H1 (cell line): ENCODE data around the gene SMTNL1. TPM values are rescaled to one million over a fixed set of nuclear protein-coding genes. Genes with fewer than 3 reads are reported as not detected.

Source experiments
- CTCF ChIA-PET: fragments of 300-600 bp; sonication (Branson Sonifier 250); formaldehyde crosslinking; loops from one replicate; lab custom pipeline; 2021; ENCODE audit not compliant: partially characterized antibody; lab: Charles Lee
- POLR2A ChIA-PET: fragments of 300-600 bp; sonication (Branson Sonifier 250); formaldehyde crosslinking; loops from one replicate; lab custom pipeline; 2021; ENCODE audit warnings: inconsistent platforms; ENCODE audit not compliant: partially characterized antibody; lab: Charles Lee
- DNase-seq, 2 experiments: peaks; one replicate each; pipeline versions ENCODE4 v3.0.0 to v3.0.0-alpha.2; 2010 to 2022; ENCODE audit warnings: low spot score in 2 of 2, low read depth in 1 of 2, mixed read lengths in 1 of 2
- FAIRE-seq: peaks from 2 replicates; lab custom pipeline; 2011; peaks lifted over from hg19 to GRCh38; lab: Jason Lieb, UNC
- H2AFZ ChIP-seq: 2 replicates; pipeline ENCODE4 v1.8.1; 2012; ENCODE audit warnings: low read length, inconsistent platforms
- H2AK5ac ChIP-seq: 2 replicates; pipeline ENCODE4 v1.6.1; 2013; ENCODE audit warnings: low read depth, low read length
- H2BK120ac ChIP-seq: replicated peaks from 2 replicates; pipeline ENCODE3; 2013; ENCODE audit warnings: low read depth, low read length, inconsistent platforms
- H2BK12ac ChIP-seq: 2 replicates; pipeline ENCODE4 v1.6.1; 2013; ENCODE audit warnings: low read depth, low read length
- H2BK15ac ChIP-seq: 2 replicates; pipeline ENCODE4 v1.6.1; 2013; ENCODE audit warnings: low read length
- H2BK20ac ChIP-seq: 2 replicates; pipeline ENCODE4 v1.6.1; 2013; ENCODE audit warnings: low read length
- H2BK5ac ChIP-seq: 2 replicates; pipeline ENCODE4 v1.6.1; 2013; ENCODE audit warnings: low read depth, low read length
- H3K14ac ChIP-seq: 2 replicates; pipeline ENCODE4 v1.6.1; 2013; ENCODE audit warnings: inconsistent platforms; ENCODE audit not compliant: insufficient read length
- H3K18ac ChIP-seq: 2 replicates; pipeline ENCODE4 v1.6.1; 2013; ENCODE audit warnings: low read length; ENCODE audit errors: extremely low read depth
- H3K23ac ChIP-seq: 2 replicates; pipeline ENCODE4 v1.6.1; 2013; ENCODE audit warnings: inconsistent platforms; ENCODE audit not compliant: insufficient read length
- H3K23me2 ChIP-seq: 2 replicates; pipeline ENCODE4 v1.6.1; 2013; ENCODE audit warnings: low read depth, low read length
- H3K27ac ChIP-seq: 2 replicates; pipeline ENCODE4 v1.6.1; 2011; ENCODE audit warnings: low read depth, low read length, inconsistent platforms
- H3K27me3 ChIP-seq, 4 experiments: replicated peaks in 1 of 4; 1 replicate in 1 of 4; 2 replicates in 3 of 4; pipeline versions ENCODE4 v1.6.1 to v1.8.1; 2011 to 2013; ENCODE audit warnings: low read length in 3 of 4, mild to moderate bottlenecking in 3 of 4, inconsistent platforms in 2 of 4, mixed read lengths in 2 of 4, moderate library complexity in 1 of 4; ENCODE audit not compliant: control insufficient read depth in 3 of 4, insufficient read depth in 3 of 4; ENCODE audit errors: extremely low read depth in 1 of 4
- H3K36me3 ChIP-seq, 4 experiments: 2 replicates each; pipeline versions ENCODE4 v1.6.1 to v1.8.1; 2011 to 2013; ENCODE audit warnings: mild to moderate bottlenecking in 4 of 4, low read length in 3 of 4, moderate library complexity in 2 of 4, control low read depth in 1 of 4, inconsistent platforms in 1 of 4; ENCODE audit not compliant: insufficient read depth in 4 of 4, control insufficient read depth in 2 of 4
- H3K4ac ChIP-seq: replicated peaks from 2 replicates; pipeline ENCODE3; 2013; ENCODE audit warnings: low read length, low read depth, mixed read lengths, inconsistent platforms; ENCODE audit not compliant: insufficient read length
- H3K4me1 ChIP-seq, 4 experiments: replicated peaks in 1 of 4; 1 replicate in 1 of 4; 2 replicates in 3 of 4; pipeline versions ENCODE4 v1.6.1 to v1.8.1; 2011 to 2013; ENCODE audit warnings: low read length in 3 of 4, inconsistent platforms in 2 of 4, mixed read lengths in 1 of 4; ENCODE audit not compliant: insufficient read depth in 4 of 4, control insufficient read depth in 3 of 4
- H3K4me2 ChIP-seq, 2 experiments: 2 replicates each; pipeline versions ENCODE4 v1.6.1 to v1.8.1; 2011 to 2013; ENCODE audit warnings: low read depth in 2 of 2, low read length in 2 of 2, control low read depth in 1 of 2, inconsistent platforms in 1 of 2, mild to moderate bottlenecking in 1 of 2; ENCODE audit not compliant: insufficient read depth in 1 of 2
- H3K4me3 ChIP-seq, 4 experiments: fragments of 200-600, 300-600 bp in 1 of 4; sonication (generic), shearing (Covaris generic), sonication (Bioruptor Twin) in 1 of 4; 2 replicates each; pipeline versions ENCODE4 v1.5.1 to v1.8.1; 2011 to 2016; ENCODE audit warnings: low read length in 4 of 4, low read depth in 3 of 4, control low read depth in 2 of 4, inconsistent platforms in 2 of 4, mild to moderate bottlenecking in 2 of 4, mixed read lengths in 1 of 4, moderate library complexity in 1 of 4; ENCODE audit not compliant: insufficient read depth in 2 of 4; ENCODE audit errors: extremely low read depth in 1 of 4
- H3K56ac ChIP-seq: replicated peaks from 2 replicates; pipeline ENCODE3; 2013; ENCODE audit warnings: low read depth, mild to moderate bottlenecking, mixed read lengths, low read length, inconsistent platforms; ENCODE audit not compliant: insufficient read length
- H3K79me1 ChIP-seq: 2 replicates; pipeline ENCODE4 v1.6.1; 2013; ENCODE audit warnings: low read depth, low read length, control low read depth
- H3K79me2 ChIP-seq, 2 experiments: 2 replicates each; pipeline versions ENCODE4 v1.6.1 to v1.8.1; 2012 to 2013; ENCODE audit warnings: low read length in 2 of 2, mild to moderate bottlenecking in 2 of 2, inconsistent platforms in 1 of 2; ENCODE audit not compliant: insufficient read depth in 2 of 2, control insufficient read depth in 1 of 2
- H3K9ac ChIP-seq, 4 experiments: replicated peaks in 1 of 4; 1 replicate in 1 of 4; 2 replicates in 3 of 4; pipeline versions ENCODE4 v1.6.1 to v1.8.1; 2011 to 2013; ENCODE audit warnings: low read depth in 3 of 4, low read length in 3 of 4, control low read depth in 2 of 4, mild to moderate bottlenecking in 2 of 4, moderate library complexity in 2 of 4, inconsistent platforms in 1 of 4; ENCODE audit errors: extremely low read depth in 1 of 4
- H3K9me3 ChIP-seq, 2 experiments: 2 replicates each; pipeline versions ENCODE4 v1.6.1 to v1.8.1; 2012 to 2013; ENCODE audit warnings: mild to moderate bottlenecking in 2 of 2, moderate library complexity in 2 of 2, control low read depth in 1 of 2, inconsistent platforms in 1 of 2, low read depth in 1 of 2, low read length in 1 of 2, mixed read lengths in 1 of 2; ENCODE audit not compliant: insufficient read depth in 2 of 2
- H4K20me1 ChIP-seq, 2 experiments: replicated peaks in 1 of 2; 2 replicates each; pipeline versions ENCODE3 to v1.8.1; 2011 to 2013; ENCODE audit warnings: inconsistent platforms in 2 of 2, low read length in 2 of 2, mild to moderate bottlenecking in 1 of 2; ENCODE audit not compliant: insufficient read depth in 2 of 2, control insufficient read depth in 1 of 2
- H4K5ac ChIP-seq: 2 replicates; pipeline ENCODE4 v1.6.1; 2013; ENCODE audit warnings: low read length, low read depth, mixed read lengths, inconsistent platforms; ENCODE audit not compliant: insufficient read length
- H4K8ac ChIP-seq: 2 replicates; pipeline ENCODE4 v1.8.0; 2013; ENCODE audit warnings: mild to moderate bottlenecking, moderate library complexity, low read length, inconsistent platforms; ENCODE audit not compliant: insufficient read depth; ENCODE audit errors: extremely low read depth
- H4K91ac ChIP-seq: replicated peaks from 2 replicates; pipeline ENCODE3; 2013; ENCODE audit warnings: low read length, mixed read lengths, inconsistent platforms; ENCODE audit not compliant: insufficient read length
- KDM4A ChIP-seq: IDR thresholded peaks from one replicate; pipeline ENCODE4 v1.7.1; 2012; ENCODE audit warnings: low read depth, mild to moderate bottlenecking, moderate library complexity, low read length, inconsistent platforms; ENCODE audit not compliant: severe bottlenecking
- KDM5A ChIP-seq: fragments of 200-600 bp; IDR thresholded peaks from 2 replicates; pipeline ENCODE4 v1.7.1; 2012; ENCODE audit warnings: mild to moderate bottlenecking, low read length, inconsistent platforms, mixed read lengths
- WGBS, 2 experiments: shearing (Covaris generic) in 1 of 2; methylation state at CpG; one replicate each; pipeline versions ENCODE4 v1.1.6 to v1.1.7; 2013 to 2015; ENCODE audit warnings: low lambda C conversion rate in 2 of 2, mixed read lengths in 2 of 2, inconsistent platforms in 1 of 2, low coverage in 1 of 2, missing lambda C conversion rate in 1 of 2; ENCODE audit not compliant: insufficient replicate concordance in 2 of 2, insufficient coverage in 1 of 2, insufficient read length in 1 of 2; ENCODE audit errors: extremely low coverage in 1 of 2, missing lambda C conversion rate in 1 of 2; 5-methylcytosine and 5-hydroxymethylcytosine counted together
- polyA plus RNA-seq, 7 experiments: library from polyadenylated mRNA; depleted of rRNA in 3 of 7; stranded (reverse) in 5 of 7; unstranded in 2 of 7; fragments of >200 nt in 5 of 7; fragments of 200-250 nt in 2 of 7; gene quantifications; 1 replicate in 5 of 7; 2 replicates in 1 of 7; 4 replicates in 1 of 7; pipeline versions ENCODE4 v1.2.1 to v1.2.3, GENCODE V29; 2011 to 2013; ENCODE audit warnings: missing spikeins in 2 of 7, mixed read lengths in 2 of 7
- total RNA-seq: library from RNA; stranded (reverse); fragmentation: NEBNext Ultra II Directional; extraction: Animal tissue kit (Norgen Biotek cat#: 25700); gene quantifications from 2 replicates; pipeline ENCODE4 v1.2.1, GENCODE V29; 2021
- TF ChIP-seq, protein P1 (sequence below): IDR thresholded peaks from 2 replicates; pipeline ENCODE4 v1.6.1; 2012; ENCODE audit warnings: inconsistent platforms

SMTNL1 gene
- total and polyA plus RNA-seq, 2 of the 8 experiments (the other 6 are each of a cell fraction or from before 2014, with no cell fraction given) = 0.18 TPM; not detected in 1

DNA sequence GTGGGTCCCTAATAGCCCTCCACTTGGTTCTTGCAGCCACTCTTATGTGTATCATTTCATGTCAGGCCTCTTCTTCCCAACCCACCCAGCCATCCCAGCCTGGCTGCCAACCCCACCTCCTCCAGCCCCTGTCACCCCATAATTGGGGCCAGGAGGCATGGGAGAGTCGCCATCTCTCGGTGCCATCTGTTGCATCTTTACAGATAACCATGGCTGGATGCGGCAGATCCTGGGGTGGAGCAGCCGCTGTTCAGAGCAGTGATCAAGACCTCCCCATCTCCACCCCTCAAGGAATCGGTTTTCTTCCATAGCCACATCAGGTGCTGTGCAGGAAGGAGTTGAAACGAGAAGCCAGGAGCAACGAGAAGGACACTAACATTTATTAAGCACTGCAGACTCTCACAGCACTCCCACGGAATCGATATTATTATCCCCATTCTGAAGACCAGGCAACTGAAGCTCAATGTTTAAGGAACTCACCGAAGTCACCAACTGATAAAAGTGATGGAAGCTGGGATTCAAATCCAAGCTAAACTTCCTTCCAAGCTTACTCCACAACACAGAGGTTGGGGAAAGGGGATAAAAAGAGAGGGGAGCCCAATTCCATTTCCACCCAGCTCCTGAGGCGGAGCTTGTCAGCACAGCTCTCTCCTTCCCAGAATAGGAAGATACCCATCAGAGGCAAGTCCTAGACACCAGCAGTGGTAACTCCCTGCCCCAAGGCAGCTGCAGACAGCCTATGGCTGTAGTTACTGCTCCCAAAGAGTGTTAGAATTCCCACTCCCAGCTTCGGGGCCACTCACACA lies 24.5 kb upstream of the SMTNL1 start:
- H3K27me3 ChIP-seq = peaks cover 0 to 21% (median 10%) of the 10 kb centered on the region in 4 experiments; a peak in 4 of 7 replicates
- no peak overlapping the region for H3K14ac ChIP-seq
- no peak overlapping the region for H2AK5ac ChIP-seq
- no peak overlapping the region; a peak in 2 of 7 replicates for H3K9ac ChIP-seq
- TF ChIP-seq, protein P1, sequence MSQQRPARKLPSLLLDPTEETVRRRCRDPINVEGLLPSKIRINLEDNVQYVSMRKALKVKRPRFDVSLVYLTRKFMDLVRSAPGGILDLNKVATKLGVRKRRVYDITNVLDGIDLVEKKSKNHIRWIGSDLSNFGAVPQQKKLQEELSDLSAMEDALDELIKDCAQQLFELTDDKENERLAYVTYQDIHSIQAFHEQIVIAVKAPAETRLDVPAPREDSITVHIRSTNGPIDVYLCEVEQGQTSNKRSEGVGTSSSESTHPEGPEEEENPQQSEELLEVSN = no peak
- TF ChIP-seq KDM5A (no peak), KDM4A (no peak)
- peaks cover 19% of the 10 kb centered on the region; the same call in 1 of the 2 replicates for H3K23me2 ChIP-seq
- no peak overlapping the region; the same call in 1 of the 2 replicates for H2BK5ac ChIP-seq
- H3K79me2 ChIP-seq = peaks cover 0 to 22% of the 10 kb centered on the region in 2 experiments; a peak in 3 of 4 replicates
- H3K4me2 ChIP-seq = peak overlapping the region; percentile 56 to 95
- WGBS, 2 experiments = 88% methylated on average over 12 of the region's 12 CpGs; no CpG with 5 or more reads in 1 of the 2 experiments
- no peak overlapping the region for H2BK12ac ChIP-seq
- no peak overlapping the region for H4K91ac ChIP-seq
- peaks cover 2 to 3% of the 10 kb centered on the region in 2 experiments for H4K20me1 ChIP-seq
- FAIRE-seq = no peak
- CTCF ChIA-PET = interaction anchor here (0.6 to 25.4 kb wide), 6 partner anchors 15 to 55 kb away, joined by 3 to 1146 read pairs (median 6); partner anchors contain the start of gene TIMM10
- no peaks in the 10 kb centered on the region for H3K9me3 ChIP-seq
- no peak overlapping the region for H2BK120ac ChIP-seq
- no peak overlapping the region for H3K23ac ChIP-seq
- peaks cover 2% of the 10 kb centered on the region; the same call in 1 of the 2 replicates for H3K79me1 ChIP-seq
- no peak overlapping the region for H3K27ac ChIP-seq
- H3K4ac ChIP-seq = no peak overlapping the region
- H4K8ac ChIP-seq = no peak overlapping the region
- no peaks in the 10 kb centered on the region for H3K36me3 ChIP-seq
- H3K18ac ChIP-seq = no peak overlapping the region
- no peak overlapping the region for H4K5ac ChIP-seq
- H3K4me1 ChIP-seq = peaks cover 3 to 10% (median 5%) of the 10 kb centered on the region in 4 experiments
- H2BK20ac ChIP-seq = no peak overlapping the region
- no peak overlapping the region for H2AFZ ChIP-seq
- H3K56ac ChIP-seq = no peak overlapping the region
- no peak for DNase-seq
- H2BK15ac ChIP-seq = no peak overlapping the region
- peak overlapping the region in 2 of 4 experiments; percentile 64 to 76; a peak in 2 of 8 replicates for H3K4me3 ChIP-seq
- POLR2A ChIA-PET = interaction anchor here (1.1 to 8.4 kb wide), 11 partner anchors 11 to 228 kb away, joined by 3 to 110 read pairs (median 35); partner anchors contain the start of genes RTN4RL2, SELENOH, TIMM10 and YPEL4
